K562 (cell line): Measurements from ENCODE around the gene LTK. TPM values are rescaled to one million over a fixed set of nuclear protein-coding genes. Genes with fewer than 3 reads are reported as not detected.

Source experiments
- ATAC-seq: fragments of 200-7000 bp; cut with Tn5 transposase; 3 replicates; pipeline ENCODE4 v1.9.1; 2020; ENCODE audit warnings: moderate library complexity
- BruUV-seq: library from RNA; stranded (reverse); fragments of 400-500 nt; replicated peaks from 2 replicates; lab custom pipeline; 2021; lab: Mats Ljungman, UMichigan
- CTCF ChIA-PET: fragments of 300-600 bp; formaldehyde crosslinking; extraction: SDS; loops from one replicate; lab custom pipeline; 2021; ENCODE audit warnings: low intra/inter-chr PET ratio; lab: Yijun Ruan, JAX
- POLR2A ChIA-PET: fragments of 300-600, 350-650 bp; sonication (Branson Sonifier 250); formaldehyde crosslinking; extraction: SDS; loops from one replicate; lab custom pipeline; 2021; ENCODE audit warnings: antibody characterized with exemption, inconsistent platforms; lab: Yijun Ruan, JAX
- DNase-seq, 4 experiments: peaks; one replicate each; pipeline versions ENCODE4 v3.0.0 to v3.0.0-alpha.2; 2011 to 2018; ENCODE audit warnings: low spot score in 3 of 4, mixed read lengths in 3 of 4; ENCODE audit errors: extremely low read depth in 1 of 4
- FAIRE-seq: peaks from 2 replicates; lab custom pipeline; 2011; peaks lifted over from hg19 to GRCh38; lab: Jason Lieb, UNC
- H2AFZ ChIP-seq: 2 replicates; pipeline ENCODE4 v1.6.0; 2011; ENCODE audit warnings: low read depth, low read length, control low read depth, inconsistent platforms
- H3K27ac ChIP-seq: fragments of 200-600 bp; 3 replicates; pipeline ENCODE4 v1.8.0; 2011; ENCODE audit warnings: low read depth, mild to moderate bottlenecking, control low read depth, inconsistent platforms, low read length, moderate library complexity, mixed read lengths; ENCODE audit errors: extremely low read depth
- H3K27me3 ChIP-seq, 2 experiments: fragments of 300-600 bp in 1 of 2; 2 replicates in 1 of 2; 3 replicates in 1 of 2; pipeline versions ENCODE4 v1.6.0 to v1.8.0; 2011; ENCODE audit warnings: inconsistent platforms in 2 of 2, low read length in 2 of 2, mild to moderate bottlenecking in 1 of 2, mixed read lengths in 1 of 2, moderate library complexity in 1 of 2; ENCODE audit not compliant: control insufficient read depth in 2 of 2, insufficient read depth in 2 of 2
- H3K36me3 ChIP-seq: fragments of 300-600 bp; 3 replicates; pipeline ENCODE4 v1.8.0; 2011; ENCODE audit warnings: mild to moderate bottlenecking, low read length, inconsistent platforms; ENCODE audit not compliant: control insufficient read depth, insufficient read depth
- H3K4me1 ChIP-seq, 2 experiments: fragments of 200-600 bp in 1 of 2; replicated peaks in 1 of 2; 2 replicates in 1 of 2; 3 replicates in 1 of 2; pipeline versions ENCODE4 v1.5.1 to v1.8.0; 2011; ENCODE audit warnings: inconsistent platforms in 2 of 2, low read length in 2 of 2, mild to moderate bottlenecking in 1 of 2, mixed read lengths in 1 of 2, moderate library complexity in 1 of 2; ENCODE audit not compliant: control insufficient read depth in 2 of 2, insufficient read depth in 2 of 2
- H3K4me2 ChIP-seq: 2 replicates; pipeline ENCODE4 v1.6.1; 2011; ENCODE audit warnings: low read length, control low read depth, inconsistent platforms, mixed read lengths; ENCODE audit not compliant: insufficient read depth
- H3K4me3 ChIP-seq: fragments of 200-600 bp; sonication (generic), shearing (Covaris generic); 2 replicates; pipeline ENCODE4 v1.5.1; 2016; ENCODE audit warnings: control low read depth, inconsistent platforms
- H3K79me2 ChIP-seq: fragments of 200-600 bp; 3 replicates; pipeline ENCODE4 v1.8.0; 2011; ENCODE audit warnings: low read length, inconsistent platforms; ENCODE audit not compliant: control insufficient read depth, insufficient read depth
- H3K9ac ChIP-seq, 2 experiments: 2 replicates each; pipeline versions ENCODE4 v1.6.0 to v1.6.1; 2011; ENCODE audit warnings: low read depth in 2 of 2, low read length in 2 of 2, control low read depth in 1 of 2, inconsistent platforms in 1 of 2, mild to moderate bottlenecking in 1 of 2, mixed read lengths in 1 of 2; ENCODE audit not compliant: insufficient read depth in 1 of 2
- H3K9me1 ChIP-seq: one replicate; pipeline ENCODE4 v1.6.0; 2011; ENCODE audit warnings: inconsistent platforms, mild to moderate bottlenecking, low read length, moderate library complexity; ENCODE audit not compliant: control insufficient read depth, insufficient read depth
- H3K9me3 ChIP-seq: replicated peaks from 2 replicates; pipeline ENCODE4 v1.5.1; 2011; ENCODE audit warnings: low read depth, low read length, inconsistent platforms; ENCODE audit not compliant: control insufficient read depth, insufficient read depth
- H4K20me1 ChIP-seq: replicated peaks from 2 replicates; pipeline ENCODE4 v1.6.1; 2011; ENCODE audit warnings: low read length, inconsistent platforms, mixed read lengths; ENCODE audit not compliant: control insufficient read depth, insufficient read depth
- HMG20B ChIP-seq: fragments of 250-450 bp; sonication (Bioruptor Pico); IDR thresholded peaks from 2 replicates; pipeline ENCODE4 v1.5.0; 2021; ENCODE audit warnings: mild to moderate bottlenecking
- HNRNPUL1 ChIP-seq: fragments of 200-400 bp; formaldehyde crosslinking; IDR thresholded peaks from 2 replicates; pipeline ENCODE4 v1.6.1; 2017; ENCODE audit warnings: low read length
- JUND ChIP-seq, 2 experiments: IDR thresholded peaks; 2 replicates in 1 of 2; 3 replicates in 1 of 2; pipeline ENCODE4 v1.6.1; 2011; ENCODE audit warnings: borderline replicate concordance in 2 of 2, low read depth in 2 of 2, low read length in 2 of 2, improper control_type of control experiment in 1 of 2, missing biosample characterization in 1 of 2, missing genetic modification characterization in 1 of 2, missing genetic modification reagents in 1 of 2
- NELFE ChIP-seq: IDR thresholded peaks from 2 replicates; pipeline ENCODE4 v1.6.1; 2011; ENCODE audit warnings: mild to moderate bottlenecking; ENCODE audit not compliant: insufficient read depth, insufficient read length
- PTTG1 ChIP-seq: fragments of 450-650 bp; IDR thresholded peaks from 2 replicates; pipeline ENCODE4 v1.6.1; 2016; ENCODE audit warnings: low read depth, mild to moderate bottlenecking, missing genetic modification characterization, missing compliant biosample characterization
- TRIM28 ChIP-seq: fragments of 450-650 bp; IDR thresholded peaks from 2 replicates; pipeline ENCODE4 v1.6.1; 2017
- ZKSCAN3 ChIP-seq: fragments of 250-450 bp; sonication (Bioruptor Pico); IDR thresholded peaks from 2 replicates; pipeline ENCODE4 v1.4.0; 2020
- WGBS: fragments of 100-300 bp; shearing (Covaris generic); methylation state at CpG from one replicate; pipeline ENCODE4 v1.1.6; 2016; ENCODE audit warnings: low coverage, mixed read lengths; ENCODE audit not compliant: insufficient coverage; ENCODE audit errors: missing lambda C conversion rate; 5-methylcytosine and 5-hydroxymethylcytosine counted together
- in situ Hi-C: fragments of 300-500 bp; cut with MboI; formaldehyde crosslinking; loops from 4 replicates; pipeline ENCODE4 v1.15.0; 2018; ENCODE audit warnings: inconsistent platforms, mixed read lengths
- intact Hi-C: fragments of 100-400 bp; cut with micrococcal nuclease; formaldehyde crosslinking; loops from 2 replicates; pipeline ENCODE4 v1.14.2; 2022
- polyA plus RNA-seq, 8 experiments: library from polyadenylated mRNA; depleted of rRNA in 4 of 8; stranded (reverse) in 5 of 8; unstranded in 3 of 8; fragments of >200 nt; fragmentation: Nextera tagmentation in 2 of 8; fragmentation: Illumina TruSeq in 1 of 8; extraction: Ambion mirVana in 2 of 8; extraction: Trizol in 1 of 8; gene quantifications; 2 replicates each; pipeline versions ENCODE4 v1.2.1 to v1.2.3, GENCODE V29; 2011 to 2014; ENCODE audit warnings: inconsistent platforms in 1 of 8, missing spikeins in 1 of 8
- total RNA-seq, 7 experiments: library from RNA; depleted of rRNA in 6 of 7; stranded (reverse); fragments of >200 nt in 6 of 7; fragmentation: Illumina TruSeq in 2 of 7; extraction: Trizol in 2 of 7; gene quantifications; 2 replicates each; pipeline versions ENCODE4 v1.2.1 to v1.2.3, GENCODE V29; 2011 to 2021; ENCODE audit warnings: low replicate concordance in 1 of 7
- TF ChIP-seq, protein P1 (sequence below): fragments of 250-450 bp; sonication (Bioruptor Pico); IDR thresholded peaks from 2 replicates; pipeline ENCODE4 v1.9.0; 2021; ENCODE audit warnings: mild to moderate bottlenecking
- TF ChIP-seq, protein P2 (sequence below): sonication (generic); formaldehyde crosslinking; IDR thresholded peaks from 2 replicates; pipeline ENCODE4 v1.8.0; 2022; ENCODE audit warnings: missing genetic modification reagents, mild to moderate bottlenecking, borderline replicate concordance
- TF ChIP-seq, protein P3 (sequence below), 2 experiments: fragments of 450-650 bp; IDR thresholded peaks; 2 replicates each; pipeline ENCODE4 v1.6.1; 2016
- TF ChIP-seq, protein P4 (sequence below): fragments of 450-650 bp; formaldehyde crosslinking; IDR thresholded peaks from 2 replicates; pipeline ENCODE4 v1.4.0; 2020; ENCODE audit warnings: mild to moderate bottlenecking, moderate library complexity

The LTK gene
- total and polyA plus RNA-seq, 9 of the 15 experiments (the other 6 are each of a cell fraction or from before 2014, with no cell fraction given), result 0.25 to 4.4 (median 1.8) TPM

DNA sequence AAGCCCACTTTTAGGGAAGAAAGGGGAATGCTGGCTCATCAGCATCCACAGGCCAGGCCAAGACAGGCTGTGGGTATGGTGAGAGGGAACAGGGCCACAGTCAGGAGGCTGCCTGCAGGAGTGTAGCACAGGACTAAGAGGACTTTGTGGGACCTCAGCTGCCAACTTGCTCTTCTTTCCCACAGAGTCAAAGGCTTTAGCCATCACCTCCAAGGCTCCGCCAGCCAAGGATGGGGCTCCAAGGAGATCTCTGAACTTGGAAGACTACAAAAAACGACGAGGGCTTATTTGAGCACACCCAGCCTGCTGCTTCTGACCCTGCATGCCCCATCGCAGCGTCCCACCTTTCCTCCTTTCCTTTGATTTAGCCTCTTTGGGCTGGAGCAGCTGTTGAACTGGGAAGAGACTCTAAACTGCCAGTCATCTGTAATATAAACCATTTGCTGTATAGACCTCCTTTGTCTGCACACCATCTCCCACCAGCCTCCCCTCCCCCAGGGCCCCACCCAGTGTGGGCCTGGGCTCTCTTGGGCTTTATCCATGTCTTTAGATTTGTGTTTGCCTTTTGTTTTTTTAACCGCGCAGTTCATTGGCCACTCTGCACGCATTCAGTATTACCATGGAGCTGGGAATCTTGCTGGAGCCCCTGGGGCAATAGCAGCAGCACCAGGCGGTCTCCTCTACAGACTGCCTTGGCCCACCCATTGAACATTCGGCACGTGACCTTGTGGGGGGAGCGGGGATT, 33.1 kb downstream of the LTK start (continued):
- TF ChIP-seq, protein P1, sequence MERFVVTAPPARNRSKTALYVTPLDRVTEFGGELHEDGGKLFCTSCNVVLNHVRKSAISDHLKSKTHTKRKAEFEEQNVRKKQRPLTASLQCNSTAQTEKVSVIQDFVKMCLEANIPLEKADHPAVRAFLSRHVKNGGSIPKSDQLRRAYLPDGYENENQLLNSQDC (CRISPR knock-in tag), result no peak
- no peak for TF ChIP-seq ZKSCAN3 (CRISPR knock-in tag)

DNA sequence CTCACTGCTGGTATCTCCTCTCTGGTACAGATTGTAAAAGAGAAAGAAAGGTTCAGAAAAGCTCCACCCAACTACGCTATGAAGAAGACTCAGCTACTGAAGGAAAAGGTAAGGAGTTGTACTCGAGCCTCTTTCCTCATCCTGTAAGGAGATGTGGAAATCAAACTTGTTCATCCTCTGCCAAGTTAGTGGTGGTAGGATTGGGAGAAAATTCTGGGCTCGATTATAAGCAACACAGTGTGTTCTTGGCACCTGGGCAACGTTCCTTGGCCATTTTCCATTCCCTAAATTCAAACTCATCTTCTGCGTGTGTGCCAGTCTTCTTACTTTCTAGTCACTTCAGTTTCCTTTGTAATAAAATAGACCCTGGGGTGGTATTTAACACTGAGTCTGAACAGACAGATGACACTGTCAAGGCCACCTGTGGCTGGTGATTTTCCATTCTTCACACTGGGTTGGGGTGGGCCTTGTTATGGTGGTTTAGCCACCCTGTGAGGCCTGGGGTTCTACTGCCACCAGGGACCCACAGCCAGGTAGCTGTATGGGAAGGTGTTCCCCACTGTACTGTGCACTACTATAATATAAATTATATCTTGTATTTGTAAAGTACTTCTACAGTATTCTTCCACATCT, 37.1 kb downstream of the LTK start:
- H3K36me3 ChIP-seq, result peaks cover 82% of the 10 kb centered on the region

More for the DNA sequence above, 37.1 kb downstream of the LTK start:
- Histone ChIP-seq H3K9me3 (no peaks in the 10 kb centered on the region), H3K9ac (peak overlapping the region in 1 of 2 experiments; percentile 43; a peak in 1 of 4 replicates), H4K20me1 (no peaks in the 10 kb centered on the region), H2AFZ (no peak overlapping the region), H3K4me1 (peaks cover 0 to 10% of the 10 kb centered on the region in 2 experiments; a peak in 2 of 5 replicates), H3K4me3 (no peak overlapping the region), H3K4me2 (no peak overlapping the region), H3K79me2 (no peaks in the 10 kb centered on the region), H3K27me3 (no peaks in the 10 kb centered on the region), H3K27ac (peak overlapping the region; percentile 82), H3K9me1 (no peaks in the 10 kb centered on the region)
- ChIA-PET CTCF (no interaction called here), POLR2A (no interaction called here)
- ATAC-seq, result peak; percentile 7; the same call in 1 of the 3 replicates
- no peak for DNase-seq
- BruUV-seq, result no TSS peak
- in situ Hi-C loops (no loop called here), intact Hi-C loops (no loop called here)
- TF ChIP-seq HMG20B (CRISPR knock-in tag) (no peak), PTTG1 (peak; percentile 55; the same call in 1 of the 2 replicates), NELFE (no peak), TRIM28 (no peak), JUND (IDR thresholded peaks at IDR 0.05; ENCODE audit: borderline replicate concordance, low read depth, low read length) (no peak), JUND (tag; IDR thresholded peaks at IDR 0.05; ENCODE audit: borderline replicate concordance, low read depth, low read length) (no peak), HNRNPUL1 (no peak)
- TF ChIP-seq, protein P2, sequence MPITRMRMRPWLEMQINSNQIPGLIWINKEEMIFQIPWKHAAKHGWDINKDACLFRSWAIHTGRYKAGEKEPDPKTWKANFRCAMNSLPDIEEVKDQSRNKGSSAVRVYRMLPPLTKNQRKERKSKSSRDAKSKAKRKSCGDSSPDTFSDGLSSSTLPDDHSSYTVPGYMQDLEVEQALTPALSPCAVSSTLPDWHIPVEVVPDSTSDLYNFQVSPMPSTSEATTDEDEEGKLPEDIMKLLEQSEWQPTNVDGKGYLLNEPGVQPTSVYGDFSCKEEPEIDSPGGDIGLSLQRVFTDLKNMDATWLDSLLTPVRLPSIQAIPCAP (CRISPR knock-in tag), result no peak
- TF ChIP-seq, protein P3, sequence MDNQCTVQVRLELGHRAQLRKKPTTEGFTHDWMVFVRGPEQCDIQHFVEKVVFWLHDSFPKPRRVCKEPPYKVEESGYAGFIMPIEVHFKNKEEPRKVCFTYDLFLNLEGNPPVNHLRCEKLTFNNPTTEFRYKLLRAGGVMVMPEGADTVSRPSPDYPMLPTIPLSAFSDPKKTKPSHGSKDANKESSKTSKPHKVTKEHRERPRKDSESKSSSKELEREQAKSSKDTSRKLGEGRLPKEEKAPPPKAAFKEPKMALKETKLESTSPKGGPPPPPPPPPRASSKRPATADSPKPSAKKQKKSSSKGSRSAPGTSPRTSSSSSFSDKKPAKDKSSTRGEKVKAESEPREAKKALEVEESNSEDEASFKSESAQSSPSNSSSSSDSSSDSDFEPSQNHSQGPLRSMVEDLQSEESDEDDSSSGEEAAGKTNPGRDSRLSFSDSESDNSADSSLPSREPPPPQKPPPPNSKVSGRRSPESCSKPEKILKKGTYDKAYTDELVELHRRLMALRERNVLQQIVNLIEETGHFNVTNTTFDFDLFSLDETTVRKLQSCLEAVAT (IDR thresholded peaks at IDR 0.05), result no peak
- TF ChIP-seq, protein P4, sequence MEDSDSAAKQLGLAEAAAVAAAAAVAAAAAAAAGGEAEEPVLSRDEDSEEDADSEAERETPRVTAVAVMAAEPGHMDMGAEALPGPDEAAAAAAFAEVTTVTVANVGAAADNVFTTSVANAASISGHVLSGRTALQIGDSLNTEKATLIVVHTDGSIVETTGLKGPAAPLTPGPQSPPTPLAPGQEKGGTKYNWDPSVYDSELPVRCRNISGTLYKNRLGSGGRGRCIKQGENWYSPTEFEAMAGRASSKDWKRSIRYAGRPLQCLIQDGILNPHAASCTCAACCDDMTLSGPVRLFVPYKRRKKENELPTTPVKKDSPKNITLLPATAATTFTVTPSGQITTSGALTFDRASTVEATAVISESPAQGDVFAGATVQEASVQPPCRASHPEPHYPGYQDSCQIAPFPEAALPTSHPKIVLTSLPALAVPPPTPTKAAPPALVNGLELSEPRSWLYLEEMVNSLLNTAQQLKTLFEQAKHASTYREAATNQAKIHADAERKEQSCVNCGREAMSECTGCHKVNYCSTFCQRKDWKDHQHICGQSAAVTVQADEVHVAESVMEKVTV (CRISPR knock-in tag), result no peak
- no peak for FAIRE-seq
- 90% methylated on average over 5 of the region's 5 CpGs for WGBS
